ENCODE results near the gene PRKAG2. TPM values are rescaled to one million over a fixed set of nuclear protein-coding genes. Genes with fewer than 3 reads are reported as not detected.

PRKAG2 gene
- total RNA-seq, 1 donor from 2014 or later = 18.5 TPM

DNA sequence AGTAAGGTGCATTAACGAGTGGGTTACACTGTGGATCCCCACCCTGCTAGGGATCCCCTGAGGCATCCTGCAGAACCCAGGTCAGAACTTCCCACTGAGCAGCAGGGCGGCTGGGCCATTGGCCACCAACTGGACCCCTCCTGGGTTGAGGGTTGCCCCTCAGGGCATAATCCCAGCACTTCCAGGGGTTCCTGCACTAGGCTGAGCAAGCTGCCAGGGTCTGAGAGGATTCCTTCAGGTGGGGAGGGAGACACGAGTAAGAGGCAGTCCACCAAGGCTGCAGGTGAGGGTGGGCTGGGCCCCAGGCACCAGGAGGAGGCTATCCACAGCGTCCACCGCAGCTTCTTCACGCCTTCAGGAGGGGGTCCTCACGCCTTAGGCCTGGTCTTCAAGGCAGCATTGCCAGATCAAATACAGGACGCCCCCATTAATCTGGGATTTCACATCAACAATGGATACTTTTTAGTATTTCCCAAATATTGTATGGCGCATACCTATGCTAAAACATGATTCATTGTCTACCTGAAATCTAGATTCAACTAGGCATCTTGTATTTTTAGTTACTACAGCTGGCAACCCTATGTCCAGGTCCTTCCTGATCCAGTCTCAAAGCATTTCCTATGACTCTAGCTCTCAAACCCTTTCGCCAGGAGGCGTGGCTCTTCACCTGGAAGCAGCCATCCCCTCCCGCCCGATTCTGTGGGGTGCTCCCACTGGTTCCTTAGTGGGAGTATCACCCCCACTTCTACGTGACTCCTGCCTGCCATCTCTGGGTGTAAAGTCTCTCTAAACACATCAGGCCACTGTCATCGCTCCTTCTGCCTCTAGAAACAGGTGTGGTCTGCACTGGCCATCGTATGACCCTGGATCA is 4.1 kb downstream of the PRKAG2 start:
- Mint-ChIP-seq H3K27me3 (ENCODE audit: insufficient read depth) (peaks cover 24% of the 10 kb centered on the region), H3K9me3 (no peaks in the 10 kb centered on the region), H3K4me3 (no peak overlapping the region), H3K4me1 (ENCODE audit: low read depth) (peaks cover 6% of the 10 kb centered on the region), H3K36me3 (ENCODE audit: low read depth) (no peaks in the 10 kb centered on the region), H3K27ac (no peak overlapping the region)
- intact Hi-C loops (cut with micrococcal nuclease) = no loop called here
- no peak for DNase-seq (ENCODE audit: low spot score)

DNA sequence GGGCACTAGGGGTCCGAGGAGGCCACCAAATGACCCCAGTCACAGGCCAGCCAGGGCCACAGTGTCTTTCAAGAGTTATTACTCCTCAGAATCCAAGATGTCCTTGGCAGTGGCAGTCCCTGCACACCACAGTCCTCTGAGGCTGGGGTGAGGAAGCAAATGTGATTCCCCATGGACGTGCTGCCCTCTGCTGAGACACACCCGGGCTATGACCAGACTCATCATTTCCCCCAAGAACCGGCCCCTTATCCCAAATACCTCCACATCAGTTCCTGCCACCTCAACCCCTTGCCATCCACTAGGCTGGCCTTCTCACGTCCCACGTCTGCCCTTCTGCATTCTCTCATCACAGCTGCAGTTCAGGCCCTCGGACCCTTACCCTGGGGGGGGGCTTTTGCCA is 5.0 kb downstream of the PRKAG2 start:
- no peaks in the 10 kb centered on the region for H3K36me3 Mint-ChIP-seq (ENCODE audit: low read depth)
- intact Hi-C loops (cut with micrococcal nuclease) = no loop called here
- DNase-seq (ENCODE audit: low spot score) = no peak
- H3K27ac Mint-ChIP-seq = no peak overlapping the region
- H3K27me3 Mint-ChIP-seq (ENCODE audit: insufficient read depth) = peaks cover 21% of the 10 kb centered on the region
- no peaks in the 10 kb centered on the region for H3K9me3 Mint-ChIP-seq
- H3K4me1 Mint-ChIP-seq (ENCODE audit: low read depth) = peaks cover 5% of the 10 kb centered on the region
- no peak overlapping the region for H3K4me3 Mint-ChIP-seq

DNA sequence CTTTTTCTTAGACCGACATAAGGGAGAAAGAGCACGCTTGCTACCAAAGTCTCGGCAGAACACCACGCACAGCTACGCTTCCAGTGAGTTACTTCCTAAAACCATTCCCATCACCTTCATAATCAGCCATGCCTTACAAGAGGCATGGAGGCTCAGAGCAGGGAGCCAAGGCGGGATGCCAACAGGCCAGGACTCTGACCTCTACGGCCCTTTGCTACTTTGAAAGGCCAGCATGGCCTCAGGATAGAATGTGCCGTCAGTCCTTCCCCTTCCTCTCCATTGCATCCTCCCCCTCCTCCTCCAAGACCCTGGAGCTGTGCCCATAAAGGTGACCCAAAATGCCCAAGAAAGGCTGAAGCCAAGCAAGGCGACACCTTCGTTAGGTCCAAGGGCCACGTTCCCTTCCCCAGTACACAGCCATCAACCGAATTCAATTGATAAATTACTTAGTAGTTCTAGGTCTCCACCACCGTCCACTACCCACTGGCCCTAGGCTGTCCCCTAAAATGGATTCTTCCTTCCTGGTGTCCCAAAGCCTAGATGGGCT is 5.7 kb downstream of the PRKAG2 start:
- H3K27me3 Mint-ChIP-seq (ENCODE audit: insufficient read depth) = peaks cover 16% of the 10 kb centered on the region
- no peaks in the 10 kb centered on the region for H3K36me3 Mint-ChIP-seq (ENCODE audit: low read depth)
- intact Hi-C loops (cut with micrococcal nuclease) = no loop called here
- H3K4me1 Mint-ChIP-seq (ENCODE audit: low read depth) = no peaks in the 10 kb centered on the region
- H3K27ac Mint-ChIP-seq = no peak overlapping the region
- DNase-seq (ENCODE audit: low spot score) = no peak
- H3K4me3 Mint-ChIP-seq = no peak overlapping the region
- no peaks in the 10 kb centered on the region for H3K9me3 Mint-ChIP-seq

DNA sequence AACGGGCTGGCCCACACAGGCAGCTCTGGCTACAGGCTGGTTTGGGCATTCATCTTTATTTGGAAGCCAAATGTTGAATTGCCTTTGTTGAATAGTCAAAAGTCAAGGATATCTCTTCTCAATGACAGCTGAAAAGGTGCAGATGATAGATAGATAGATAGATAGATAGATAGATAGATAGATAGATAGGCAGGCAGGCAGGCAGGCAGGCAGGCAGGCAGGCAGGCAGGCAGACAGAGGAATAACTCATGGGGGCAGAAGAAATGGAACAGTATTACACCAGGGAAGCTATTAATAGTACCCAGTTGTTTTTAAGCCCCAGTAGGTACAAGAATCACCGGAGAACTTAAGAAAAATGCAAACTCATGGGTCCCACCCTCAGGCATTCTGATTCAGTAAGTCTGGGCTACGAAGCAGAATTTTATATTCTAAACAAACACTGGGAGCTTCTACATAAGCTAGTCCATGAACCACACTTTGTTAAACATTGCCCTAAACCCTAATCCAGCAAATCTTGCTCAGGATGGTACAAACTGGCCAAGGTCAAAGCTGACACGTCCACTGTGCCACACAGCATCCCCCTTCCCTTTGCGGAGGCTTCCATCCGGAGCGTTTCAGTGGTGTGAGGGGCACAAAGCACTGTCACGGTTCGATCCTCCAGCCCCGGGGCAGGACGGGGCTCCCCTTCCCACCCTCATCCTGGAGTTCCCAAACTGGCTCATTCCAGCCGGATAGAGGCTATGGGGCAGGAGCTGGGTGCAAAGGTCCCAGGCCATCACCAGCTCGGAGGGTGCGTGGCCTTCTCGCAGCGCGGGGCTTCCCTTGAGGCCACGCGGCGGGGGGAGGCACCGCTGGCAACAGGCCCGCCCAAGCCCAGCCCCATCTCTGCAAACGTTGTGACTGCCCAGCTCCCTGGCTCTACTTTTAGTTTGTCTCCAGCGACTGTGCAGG is 6.7 kb downstream of the PRKAG2 start:
- Mint-ChIP-seq H3K27me3 (ENCODE audit: insufficient read depth) (peaks cover 12% of the 10 kb centered on the region), H3K4me3 (no peak overlapping the region), H3K27ac (no peak overlapping the region), H3K9me3 (no peaks in the 10 kb centered on the region), H3K4me1 (ENCODE audit: low read depth) (no peaks in the 10 kb centered on the region), H3K36me3 (ENCODE audit: low read depth) (no peaks in the 10 kb centered on the region)
- intact Hi-C loops (cut with micrococcal nuclease) = no loop called here
- no peak for DNase-seq (ENCODE audit: low spot score)

DNA sequence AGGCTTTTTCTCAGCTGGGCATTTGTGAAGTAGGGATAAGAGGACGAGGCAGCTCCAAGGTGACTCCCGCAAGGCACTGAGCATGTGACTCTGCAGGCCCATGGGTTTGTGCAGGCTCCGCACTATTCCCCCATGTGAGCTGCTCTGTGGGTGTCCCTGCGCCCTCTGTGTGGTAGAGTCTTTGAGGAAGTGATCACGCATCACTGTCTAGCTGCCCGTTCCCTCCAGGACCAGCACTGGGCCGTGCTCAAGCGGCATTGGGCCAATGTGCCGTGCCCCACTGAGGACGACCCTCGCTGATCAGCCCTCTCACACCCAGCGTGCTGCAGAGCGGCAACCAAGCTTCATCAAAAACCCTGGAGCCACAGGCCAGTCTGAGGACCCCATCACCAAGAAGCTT is 7.5 kb downstream of the PRKAG2 start:
- H3K4me1 Mint-ChIP-seq (ENCODE audit: low read depth) = no peaks in the 10 kb centered on the region
- intact Hi-C loops (cut with micrococcal nuclease) = no loop called here
- H3K4me3 Mint-ChIP-seq = no peak overlapping the region
- H3K27me3 Mint-ChIP-seq (ENCODE audit: insufficient read depth) = peaks cover 5% of the 10 kb centered on the region
- H3K36me3 Mint-ChIP-seq (ENCODE audit: low read depth) = no peaks in the 10 kb centered on the region
- no peak for DNase-seq (ENCODE audit: low spot score)
- H3K9me3 Mint-ChIP-seq = no peaks in the 10 kb centered on the region
- H3K27ac Mint-ChIP-seq = no peak overlapping the region

DNA sequence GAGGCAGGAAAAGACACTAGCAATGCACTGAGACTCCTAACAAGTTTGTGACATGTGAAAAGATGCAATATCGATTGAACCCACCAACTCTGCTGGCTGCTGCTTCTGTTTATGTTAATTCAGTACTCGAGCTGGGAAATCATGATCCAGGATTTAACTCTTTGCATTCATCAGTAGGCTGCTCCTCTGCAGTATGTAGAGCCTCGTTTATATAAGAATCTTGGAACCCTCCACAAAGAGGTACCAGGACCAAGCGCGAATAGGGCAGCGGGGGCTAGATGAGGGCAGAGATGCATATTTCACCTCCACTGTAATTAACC is 7.8 kb downstream of the PRKAG2 start:
- Mint-ChIP-seq H3K4me1 (ENCODE audit: low read depth) (no peaks in the 10 kb centered on the region), H3K27ac (no peak overlapping the region), H3K27me3 (ENCODE audit: insufficient read depth) (peaks cover 5% of the 10 kb centered on the region), H3K9me3 (no peaks in the 10 kb centered on the region), H3K4me3 (no peak overlapping the region), H3K36me3 (ENCODE audit: low read depth) (no peaks in the 10 kb centered on the region)
- no peak for DNase-seq (ENCODE audit: low spot score)
- intact Hi-C loops (cut with micrococcal nuclease) = no loop called here

DNA sequence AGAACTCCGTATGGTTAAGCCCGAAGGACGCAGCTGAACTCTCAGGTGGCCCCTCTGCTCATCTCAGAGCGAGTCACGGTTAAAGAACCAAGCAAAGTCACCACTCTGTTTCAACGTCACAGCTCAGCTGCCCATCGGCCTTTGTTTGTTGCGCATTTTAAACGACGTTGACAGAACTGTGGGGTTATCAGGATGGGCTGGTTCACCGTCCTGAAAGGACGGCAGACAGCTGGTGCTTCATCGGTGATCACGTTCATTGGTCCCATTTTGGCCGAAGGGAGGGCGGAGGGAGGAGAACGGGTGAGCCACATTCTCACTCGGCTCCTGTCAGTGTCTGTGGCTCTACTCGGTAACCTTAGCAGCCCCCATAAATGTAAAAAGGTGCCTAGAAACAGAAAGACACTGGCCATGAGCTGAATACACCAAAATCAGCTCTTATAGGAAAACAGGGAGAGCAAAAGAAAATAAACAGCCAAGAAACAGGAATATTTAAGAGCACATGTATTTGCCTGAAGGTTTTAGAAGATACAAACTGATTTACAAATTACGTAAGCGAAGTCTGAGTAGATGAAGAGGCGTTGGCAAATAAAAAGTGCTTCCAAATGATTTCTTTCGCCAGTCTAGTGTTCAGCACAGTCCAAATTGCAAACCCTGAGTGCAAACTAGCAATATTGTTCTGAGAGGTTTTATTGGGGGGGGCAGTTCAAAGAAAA is 8.4 kb downstream of the PRKAG2 start:
- intact Hi-C loops (cut with micrococcal nuclease) = no loop called here
- Mint-ChIP-seq H3K27ac (no peak overlapping the region), H3K4me1 (ENCODE audit: low read depth) (no peaks in the 10 kb centered on the region), H3K36me3 (ENCODE audit: low read depth) (no peaks in the 10 kb centered on the region), H3K4me3 (no peak overlapping the region), H3K9me3 (no peaks in the 10 kb centered on the region), H3K27me3 (ENCODE audit: insufficient read depth) (peaks cover 3% of the 10 kb centered on the region)
- no peak for DNase-seq (ENCODE audit: low spot score)

DNA sequence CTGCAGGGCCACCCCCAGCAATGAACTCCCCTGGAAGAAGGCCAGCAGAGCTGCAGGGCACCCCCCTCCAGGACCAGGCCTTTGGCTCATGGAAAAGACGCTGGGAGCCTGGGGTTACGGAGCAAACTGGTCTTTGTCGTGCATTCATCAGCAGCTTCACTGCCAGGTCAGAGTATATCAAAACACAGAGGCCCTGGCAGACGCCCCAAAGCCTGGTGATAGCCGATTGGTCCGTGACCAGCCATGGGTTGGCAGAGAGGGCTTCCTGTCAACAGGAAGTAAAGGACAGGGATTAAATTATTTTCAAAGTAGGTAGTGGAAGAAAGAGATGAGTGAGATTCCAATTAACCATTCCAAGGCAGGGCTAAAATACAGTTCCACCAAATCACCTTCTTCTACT is 9.0 kb downstream of the PRKAG2 start:
- H3K9me3 Mint-ChIP-seq = no peaks in the 10 kb centered on the region
- H3K4me1 Mint-ChIP-seq (ENCODE audit: low read depth) = no peaks in the 10 kb centered on the region
- DNase-seq (ENCODE audit: low spot score) = no peak
- no peaks in the 10 kb centered on the region for H3K36me3 Mint-ChIP-seq (ENCODE audit: low read depth)
- no peak overlapping the region for H3K27ac Mint-ChIP-seq
- H3K4me3 Mint-ChIP-seq = no peak overlapping the region
- no peaks in the 10 kb centered on the region for H3K27me3 Mint-ChIP-seq (ENCODE audit: insufficient read depth)
- intact Hi-C loops (cut with micrococcal nuclease) = no loop called here

DNA sequence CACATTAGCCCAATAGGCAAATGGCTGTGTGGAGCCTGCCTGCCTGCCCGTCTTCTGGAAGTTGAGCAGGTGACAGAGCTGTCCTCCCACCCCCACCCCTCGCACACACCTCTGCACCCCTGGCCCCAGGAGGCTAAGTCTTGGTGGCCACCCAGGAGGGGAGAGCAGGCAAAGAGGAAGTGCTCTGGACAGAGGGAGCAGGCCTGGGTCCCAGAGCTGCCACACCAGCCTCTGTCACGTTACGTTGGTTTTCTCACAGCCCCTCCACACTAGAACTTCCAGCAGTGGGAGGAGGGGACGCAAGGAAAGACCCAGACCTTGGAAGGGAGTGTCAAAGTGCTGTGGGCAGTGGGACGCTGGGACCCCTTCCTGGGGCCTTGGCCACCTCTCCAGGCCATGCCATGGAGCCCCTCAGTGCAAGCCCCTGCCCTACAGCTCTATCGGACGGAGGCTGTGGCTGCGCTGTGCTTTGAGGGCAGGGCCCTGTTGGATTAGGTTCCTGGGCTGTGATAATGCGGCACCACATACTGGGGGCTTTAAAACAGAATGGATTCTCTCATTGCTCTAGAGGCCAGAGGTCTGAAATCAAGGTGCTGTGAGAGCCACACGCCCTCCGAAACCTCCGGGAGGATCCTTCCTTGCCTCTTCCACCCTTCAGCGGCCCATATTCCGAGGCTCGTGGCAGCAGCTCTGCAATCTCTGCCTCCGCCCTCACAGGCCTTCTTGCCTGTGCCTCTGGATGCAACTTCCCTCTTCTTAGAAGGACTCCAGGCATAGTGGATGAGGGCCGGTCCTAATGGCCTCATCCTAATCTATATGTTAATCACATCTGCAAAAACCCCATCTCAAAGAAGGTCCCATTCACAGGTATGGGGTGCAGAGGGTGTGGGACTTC is 9.9 kb downstream of the PRKAG2 start:
- no peak overlapping the region for H3K4me3 Mint-ChIP-seq
- no peaks in the 10 kb centered on the region for H3K4me1 Mint-ChIP-seq (ENCODE audit: low read depth)
- no peak for DNase-seq (ENCODE audit: low spot score)
- H3K9me3 Mint-ChIP-seq = no peaks in the 10 kb centered on the region
- no peaks in the 10 kb centered on the region for H3K36me3 Mint-ChIP-seq (ENCODE audit: low read depth)
- intact Hi-C loops (cut with micrococcal nuclease) = no loop called here
- H3K27ac Mint-ChIP-seq = no peak overlapping the region
- no peaks in the 10 kb centered on the region for H3K27me3 Mint-ChIP-seq (ENCODE audit: insufficient read depth)

DNA sequence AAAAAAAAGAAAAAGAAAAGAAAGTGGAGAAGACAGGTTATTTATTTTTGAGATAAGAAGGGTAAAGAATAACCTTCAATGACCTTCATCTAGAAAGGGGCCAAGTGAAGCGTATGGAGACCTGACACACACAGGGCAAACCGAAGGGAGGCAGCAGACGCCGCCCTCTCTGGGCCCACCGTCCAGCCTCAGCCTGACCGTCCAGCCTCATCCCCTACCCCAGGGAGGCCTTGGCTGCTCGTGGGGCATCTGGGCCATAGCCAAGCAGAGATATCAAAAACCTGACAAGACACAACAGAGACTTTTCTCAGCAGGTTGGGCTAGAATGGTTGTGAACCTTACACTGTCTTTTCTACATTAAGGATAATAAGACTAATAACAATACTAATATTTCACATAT is 10.9 kb downstream of the PRKAG2 start:
- H3K27me3 Mint-ChIP-seq (ENCODE audit: insufficient read depth) = no peaks in the 10 kb centered on the region
- intact Hi-C loops (cut with micrococcal nuclease) = no loop called here
- no peaks in the 10 kb centered on the region for H3K9me3 Mint-ChIP-seq
- H3K4me1 Mint-ChIP-seq (ENCODE audit: low read depth) = no peaks in the 10 kb centered on the region
- DNase-seq (ENCODE audit: low spot score) = no peak
- H3K4me3 Mint-ChIP-seq = no peak overlapping the region
- no peaks in the 10 kb centered on the region for H3K36me3 Mint-ChIP-seq (ENCODE audit: low read depth)
- H3K27ac Mint-ChIP-seq = no peak overlapping the region

DNA sequence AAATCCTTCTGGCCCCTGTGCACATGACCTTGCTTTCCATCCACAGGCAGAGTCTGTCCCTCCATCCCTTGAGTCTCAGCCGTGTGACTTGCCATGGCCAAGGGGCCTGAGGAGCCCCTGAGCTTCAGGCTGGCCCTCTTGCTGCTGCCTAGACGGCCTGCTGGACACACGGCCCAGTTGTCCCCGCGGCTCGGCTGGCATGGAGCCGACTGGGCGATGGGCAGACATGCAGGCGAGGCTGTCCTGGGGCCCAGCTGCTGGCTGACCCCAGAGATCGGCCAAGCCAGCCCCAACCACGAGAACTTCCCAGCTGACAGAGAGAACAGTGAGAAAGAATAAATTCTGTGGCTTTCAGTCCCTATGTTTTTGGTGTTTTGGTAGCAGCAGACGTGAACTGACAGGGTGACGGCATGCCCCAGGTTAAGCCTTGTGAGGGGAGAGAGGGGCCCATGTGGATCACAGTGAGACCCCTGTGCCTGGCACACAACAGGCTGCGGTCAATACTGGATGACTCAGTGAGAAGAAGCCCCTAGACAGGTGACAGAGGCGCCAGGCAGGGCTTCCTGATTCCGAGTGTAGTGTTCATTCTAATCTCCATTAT is 11.7 kb downstream of the PRKAG2 start:
- Mint-ChIP-seq H3K4me3 (no peak overlapping the region), H3K27me3 (ENCODE audit: insufficient read depth) (no peaks in the 10 kb centered on the region), H3K27ac (no peak overlapping the region), H3K36me3 (ENCODE audit: low read depth) (no peaks in the 10 kb centered on the region), H3K4me1 (ENCODE audit: low read depth) (no peaks in the 10 kb centered on the region), H3K9me3 (no peaks in the 10 kb centered on the region)
- DNase-seq (ENCODE audit: low spot score) = no peak
- intact Hi-C loops (cut with micrococcal nuclease) = no loop called here

DNA sequence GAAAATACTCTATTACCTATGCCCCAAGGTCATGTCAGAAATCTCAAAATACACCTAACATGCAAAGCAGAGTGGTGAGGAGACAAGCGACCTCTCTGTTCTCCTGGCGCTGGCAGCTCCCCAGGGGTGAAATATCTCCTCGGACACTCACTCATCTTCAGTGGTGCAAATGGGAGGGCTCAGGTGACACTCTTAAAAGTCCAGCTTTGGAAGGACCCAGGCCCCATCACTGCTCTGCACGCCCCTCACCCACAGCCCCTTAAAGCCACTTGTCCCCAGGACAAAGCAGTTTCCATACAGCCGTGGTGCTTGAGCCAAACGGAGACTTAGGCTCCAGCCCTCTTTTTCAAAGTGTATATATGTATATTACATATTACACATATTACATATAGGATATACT is 12.4 kb downstream of the PRKAG2 start:
- DNase-seq (ENCODE audit: low spot score) = no peak
- intact Hi-C loops (cut with micrococcal nuclease) = no loop called here
- H3K4me3 Mint-ChIP-seq = no peak overlapping the region
- H3K9me3 Mint-ChIP-seq = no peaks in the 10 kb centered on the region
- no peaks in the 10 kb centered on the region for H3K36me3 Mint-ChIP-seq (ENCODE audit: low read depth)
- H3K27me3 Mint-ChIP-seq (ENCODE audit: insufficient read depth) = no peaks in the 10 kb centered on the region
- no peak overlapping the region for H3K27ac Mint-ChIP-seq
- H3K4me1 Mint-ChIP-seq (ENCODE audit: low read depth) = no peaks in the 10 kb centered on the region
